ENCODE measurements around the gene ACSM2B.

DNA sequence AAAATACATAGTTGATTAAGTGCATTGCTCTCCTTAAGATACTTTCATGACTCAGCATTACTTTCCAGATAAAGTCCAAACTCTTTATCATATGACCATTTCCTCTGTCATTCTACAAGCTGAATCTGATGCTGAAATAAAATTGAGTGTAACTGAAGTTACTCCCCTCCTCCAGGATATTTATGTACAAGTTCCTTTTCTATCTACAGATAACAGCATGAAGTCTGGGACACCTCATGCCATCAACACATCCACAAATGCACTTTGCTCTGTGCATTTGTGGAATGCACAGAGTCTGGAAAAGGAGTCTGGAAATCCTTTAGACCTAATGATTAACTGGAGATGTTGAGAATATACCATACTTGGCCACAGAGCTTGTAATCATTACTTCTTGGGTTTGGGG is 60.5 kb downstream of the ACSM2B start:
- TF ChIP-seq, protein P1, sequence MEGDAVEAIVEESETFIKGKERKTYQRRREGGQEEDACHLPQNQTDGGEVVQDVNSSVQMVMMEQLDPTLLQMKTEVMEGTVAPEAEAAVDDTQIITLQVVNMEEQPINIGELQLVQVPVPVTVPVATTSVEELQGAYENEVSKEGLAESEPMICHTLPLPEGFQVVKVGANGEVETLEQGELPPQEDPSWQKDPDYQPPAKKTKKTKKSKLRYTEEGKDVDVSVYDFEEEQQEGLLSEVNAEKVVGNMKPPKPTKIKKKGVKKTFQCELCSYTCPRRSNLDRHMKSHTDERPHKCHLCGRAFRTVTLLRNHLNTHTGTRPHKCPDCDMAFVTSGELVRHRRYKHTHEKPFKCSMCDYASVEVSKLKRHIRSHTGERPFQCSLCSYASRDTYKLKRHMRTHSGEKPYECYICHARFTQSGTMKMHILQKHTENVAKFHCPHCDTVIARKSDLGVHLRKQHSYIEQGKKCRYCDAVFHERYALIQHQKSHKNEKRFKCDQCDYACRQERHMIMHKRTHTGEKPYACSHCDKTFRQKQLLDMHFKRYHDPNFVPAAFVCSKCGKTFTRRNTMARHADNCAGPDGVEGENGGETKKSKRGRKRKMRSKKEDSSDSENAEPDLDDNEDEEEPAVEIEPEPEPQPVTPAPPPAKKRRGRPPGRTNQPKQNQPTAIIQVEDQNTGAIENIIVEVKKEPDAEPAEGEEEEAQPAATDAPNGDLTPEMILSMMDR (IDR thresholded peaks at IDR 0.05; ENCODE audit: insufficient read depth, low read depth, low read length): no peak
- no peak for TF ChIP-seq EZH2 (IDR thresholded peaks at IDR 0.05; ENCODE audit: insufficient read depth, low read length)
